HCT116 (cell line): ENCODE results near the gene OR14A2.

Experiments used
- ELF1 ChIP-seq: IDR thresholded peaks from 2 replicates; pipeline ENCODE4 v1.6.1; 2012; ENCODE audit warnings: low read depth, borderline replicate concordance
- EZH2 ChIP-seq: fragments of 200-600 bp; sonication (generic); IDR thresholded peaks from 2 replicates; pipeline ENCODE4 v1.6.1; 2017; ENCODE audit warnings: antibody characterized with exemption, mixed run types
- JUND ChIP-seq: IDR thresholded peaks from 2 replicates; pipeline ENCODE4 v1.6.1; 2012
- POLR2A ChIP-seq: IDR thresholded peaks from 2 replicates; pipeline ENCODE4 v1.7.0; 2011; ENCODE audit warnings: borderline replicate concordance; ENCODE audit not compliant: insufficient read depth, insufficient read length; ENCODE audit errors: extremely low read depth
- ZNF274 ChIP-seq: fragments of 200-500 bp; sonication (Bioruptor generic); IDR thresholded peaks from 2 replicates; pipeline ENCODE4 v1.6.1; 2014; ENCODE audit warnings: mild to moderate bottlenecking, low read depth, low read length, inconsistent platforms
- TF ChIP-seq, protein P1 (sequence below), 3 experiments: fragments of 200-600 bp in 1 of 3; sonication (generic) in 1 of 3; IDR thresholded peaks in 2 of 3; conservative IDR thresholded peaks in 1 of 3; 2 replicates each; pipeline ENCODE4 v1.5.1; 2012 to 2017; ENCODE audit warnings: low read depth in 2 of 3, low read length in 2 of 3, antibody characterized with exemption in 1 of 3, borderline replicate concordance in 1 of 3, control low read depth in 1 of 3, mild to moderate bottlenecking in 1 of 3, mixed read lengths in 1 of 3, mixed run types in 1 of 3, moderate library complexity in 1 of 3; ENCODE audit not compliant: insufficient read depth in 1 of 3
- TF ChIP-seq, protein P2 (sequence below): IDR thresholded peaks from 2 replicates; pipeline ENCODE4 v1.6.1; 2011; ENCODE audit warnings: mild to moderate bottlenecking, low read length, moderate library complexity; ENCODE audit not compliant: insufficient replicate concordance; ENCODE audit errors: extremely low read depth

DNA sequence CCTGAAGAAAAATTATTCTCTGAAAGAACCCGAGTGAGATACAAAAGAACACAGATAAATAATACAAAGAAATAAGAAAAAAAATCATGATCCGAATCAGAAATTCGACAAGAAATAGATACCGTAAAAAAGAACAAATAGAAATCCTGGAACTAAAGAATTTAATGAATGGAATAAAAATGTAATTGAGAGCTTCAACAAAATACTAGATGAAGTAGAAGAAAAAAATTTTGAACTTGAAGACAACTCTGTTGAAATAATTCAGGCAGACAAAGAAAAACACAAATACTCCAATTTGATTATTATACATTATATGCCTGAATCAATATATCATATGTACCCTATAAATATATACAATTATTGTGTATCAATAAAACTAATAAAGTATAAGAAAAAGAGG is 26.7 kb downstream of the OR14A2 start:
- no peak for TF ChIP-seq POLR2A
- TF ChIP-seq, protein P1, sequence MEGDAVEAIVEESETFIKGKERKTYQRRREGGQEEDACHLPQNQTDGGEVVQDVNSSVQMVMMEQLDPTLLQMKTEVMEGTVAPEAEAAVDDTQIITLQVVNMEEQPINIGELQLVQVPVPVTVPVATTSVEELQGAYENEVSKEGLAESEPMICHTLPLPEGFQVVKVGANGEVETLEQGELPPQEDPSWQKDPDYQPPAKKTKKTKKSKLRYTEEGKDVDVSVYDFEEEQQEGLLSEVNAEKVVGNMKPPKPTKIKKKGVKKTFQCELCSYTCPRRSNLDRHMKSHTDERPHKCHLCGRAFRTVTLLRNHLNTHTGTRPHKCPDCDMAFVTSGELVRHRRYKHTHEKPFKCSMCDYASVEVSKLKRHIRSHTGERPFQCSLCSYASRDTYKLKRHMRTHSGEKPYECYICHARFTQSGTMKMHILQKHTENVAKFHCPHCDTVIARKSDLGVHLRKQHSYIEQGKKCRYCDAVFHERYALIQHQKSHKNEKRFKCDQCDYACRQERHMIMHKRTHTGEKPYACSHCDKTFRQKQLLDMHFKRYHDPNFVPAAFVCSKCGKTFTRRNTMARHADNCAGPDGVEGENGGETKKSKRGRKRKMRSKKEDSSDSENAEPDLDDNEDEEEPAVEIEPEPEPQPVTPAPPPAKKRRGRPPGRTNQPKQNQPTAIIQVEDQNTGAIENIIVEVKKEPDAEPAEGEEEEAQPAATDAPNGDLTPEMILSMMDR (IDR thresholded peaks at IDR 0.05 in 2 of 3, conservative IDR thresholded peaks at IDR 0.05 in 1 of 3; ENCODE audit: borderline replicate concordance in 1 of 3, insufficient read depth in 1 of 3, low read depth in 2 of 3, low read length in 2 of 3), result no peak
- no peak for TF ChIP-seq ZNF274
- TF ChIP-seq EZH2, result no peak
- TF ChIP-seq, protein P2, sequence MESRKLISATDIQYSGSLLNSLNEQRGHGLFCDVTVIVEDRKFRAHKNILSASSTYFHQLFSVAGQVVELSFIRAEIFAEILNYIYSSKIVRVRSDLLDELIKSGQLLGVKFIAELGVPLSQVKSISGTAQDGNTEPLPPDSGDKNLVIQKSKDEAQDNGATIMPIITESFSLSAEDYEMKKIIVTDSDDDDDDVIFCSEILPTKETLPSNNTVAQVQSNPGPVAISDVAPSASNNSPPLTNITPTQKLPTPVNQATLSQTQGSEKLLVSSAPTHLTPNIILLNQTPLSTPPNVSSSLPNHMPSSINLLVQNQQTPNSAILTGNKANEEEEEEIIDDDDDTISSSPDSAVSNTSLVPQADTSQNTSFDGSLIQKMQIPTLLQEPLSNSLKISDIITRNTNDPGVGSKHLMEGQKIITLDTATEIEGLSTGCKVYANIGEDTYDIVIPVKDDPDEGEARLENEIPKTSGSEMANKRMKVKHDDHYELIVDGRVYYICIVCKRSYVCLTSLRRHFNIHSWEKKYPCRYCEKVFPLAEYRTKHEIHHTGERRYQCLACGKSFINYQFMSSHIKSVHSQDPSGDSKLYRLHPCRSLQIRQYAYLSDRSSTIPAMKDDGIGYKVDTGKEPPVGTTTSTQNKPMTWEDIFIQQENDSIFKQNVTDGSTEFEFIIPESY, result no peak
- no peak for TF ChIP-seq JUND
- TF ChIP-seq ELF1, result no peak
